ENCODE data around the gene TMEM204. TPM values are rescaled to one million over a fixed set of nuclear protein-coding genes. Genes with fewer than 3 reads are reported as not detected.

The TMEM204 gene
- total RNA-seq, 4 donors from 2014 or later: 9.4 to 22.5 (median 13.3) TPM

DNA sequence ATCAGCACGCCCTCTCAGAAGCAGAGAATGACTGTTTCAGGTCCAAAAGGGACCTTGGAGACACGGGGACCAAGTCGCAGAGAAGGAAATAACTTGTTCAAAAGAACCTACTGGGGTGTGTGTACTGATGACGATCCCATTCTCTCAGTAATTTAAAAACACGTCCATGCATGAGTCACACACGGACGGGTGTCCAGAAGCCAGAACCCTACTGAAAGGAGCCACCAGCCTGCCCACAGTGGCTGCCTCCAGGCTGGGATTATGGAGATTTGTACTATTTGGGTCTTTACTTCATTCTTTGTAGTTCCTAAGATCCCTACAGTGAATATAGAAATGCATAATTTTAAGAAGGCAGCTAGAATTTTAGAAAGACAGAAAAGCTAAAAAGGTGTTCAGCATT is 27.8 kb downstream of the TMEM204 start:
- no peak for DNase-seq
- no peak overlapping the region for H3K27ac ChIP-seq
- no peaks in the 10 kb centered on the region for H3K9me3 ChIP-seq
- H3K36me3 ChIP-seq: peaks cover 0 to 5% (median 0%) of the 10 kb centered on the region in 4 donors
- no peaks in the 10 kb centered on the region for H3K4me1 ChIP-seq
- in situ Hi-C loops (cut with MboI; ENCODE audit: low pct_ligation_motif_present in 1 of 4, low pct_unique_long_range_greater_than_20kb in 1 of 4, low sequenced_read_pairs in 3 of 4) (no loop called here), intact Hi-C loops (cut with DNase I; ENCODE audit: low total_unique reads) (no loop called here)
- no peaks in the 10 kb centered on the region for H3K27me3 ChIP-seq
- TF ChIP-seq EP300 (IDR thresholded peaks at IDR 0.05; ENCODE audit: low read depth): no peak
- TF ChIP-seq CTCF (IDR thresholded peaks at IDR 0.05): no peak
- TF ChIP-seq POLR2A (IDR thresholded peaks at IDR 0.05): no peak
- no peak for TF ChIP-seq POLR2AphosphoS5 (IDR thresholded peaks at IDR 0.05)
- H3K4me3 ChIP-seq: no peak overlapping the region
- 88% methylated on average over 3 to 7 of the region's 7 CpGs for WGBS, 2 donors (ENCODE audit: low coverage in 1 of 2)

DNA sequence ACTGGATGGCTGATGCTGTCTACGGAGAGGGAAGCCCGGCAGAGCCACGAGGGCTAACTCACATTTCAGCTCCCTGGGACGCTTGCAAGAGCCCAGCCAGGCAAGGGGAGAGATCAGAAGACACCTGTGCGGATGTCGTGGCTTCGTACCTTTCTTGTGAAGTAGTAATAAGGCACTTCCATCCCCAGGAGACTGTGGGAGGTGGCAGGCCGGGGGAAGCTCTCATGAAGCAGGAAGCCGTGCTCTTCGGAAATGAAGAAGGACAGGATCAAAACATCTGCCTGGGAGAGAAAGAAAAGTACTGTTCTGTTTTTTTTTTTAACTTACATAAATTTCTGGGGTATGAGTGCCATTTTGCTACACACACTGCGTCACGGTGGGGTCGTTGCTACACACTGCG is 28.4 kb downstream of the TMEM204 start:
- intact Hi-C loops (cut with DNase I; ENCODE audit: low total_unique reads): no loop called here
- 80 to 91% methylated on average over 1 to 14 of the region's 14 CpGs for WGBS, 2 donors (ENCODE audit: low coverage in 1 of 2)
- H3K27ac ChIP-seq: no peak overlapping the region
- no peaks in the 10 kb centered on the region for H3K27me3 ChIP-seq
- H3K4me1 ChIP-seq: no peaks in the 10 kb centered on the region
- in situ Hi-C loops (cut with MboI; ENCODE audit: low pct_ligation_motif_present in 1 of 4, low pct_unique_long_range_greater_than_20kb in 1 of 4, low sequenced_read_pairs in 3 of 4): no loop called here
- no peak for TF ChIP-seq POLR2AphosphoS5 (IDR thresholded peaks at IDR 0.05)
- no peak for TF ChIP-seq EP300 (IDR thresholded peaks at IDR 0.05; ENCODE audit: low read depth)
- no peak for TF ChIP-seq POLR2A (IDR thresholded peaks at IDR 0.05)
- TF ChIP-seq CTCF (IDR thresholded peaks at IDR 0.05): no peak
- no peak overlapping the region for H3K4me3 ChIP-seq
- H3K36me3 ChIP-seq: peaks cover 0 to 5% (median 0%) of the 10 kb centered on the region in 4 donors
- no peaks in the 10 kb centered on the region for H3K9me3 ChIP-seq
- no peak for DNase-seq

- no peak for DNase-seq
- Histone ChIP-seq H3K36me3 (no peaks in the 10 kb centered on the region), H3K4me3 (no peak overlapping the region), H3K27ac (no peak overlapping the region), H3K4me1 (no peaks in the 10 kb centered on the region), H3K9me3 (no peaks in the 10 kb centered on the region), H3K27me3 (no peaks in the 10 kb centered on the region)
- 96% methylated on average over 4 to 20 of the region's 20 CpGs for WGBS, 2 donors (ENCODE audit: low coverage in 1 of 2)
- intact Hi-C loops (cut with DNase I; ENCODE audit: low total_unique reads): no loop called here
- TF ChIP-seq POLR2AphosphoS5 (IDR thresholded peaks at IDR 0.05): no peak
- no peak for TF ChIP-seq POLR2A (IDR thresholded peaks at IDR 0.05)
- no peak for TF ChIP-seq CTCF (IDR thresholded peaks at IDR 0.05)
- no peak for TF ChIP-seq EP300 (IDR thresholded peaks at IDR 0.05; ENCODE audit: low read depth)
- in situ Hi-C loops (cut with MboI; ENCODE audit: low pct_ligation_motif_present in 1 of 4, low pct_unique_long_range_greater_than_20kb in 1 of 4, low sequenced_read_pairs in 3 of 4): no loop called here
Observed at GRCh38 chr16:1563786-1564185, 30.3 kb downstream of the TMEM204 start.

DNA sequence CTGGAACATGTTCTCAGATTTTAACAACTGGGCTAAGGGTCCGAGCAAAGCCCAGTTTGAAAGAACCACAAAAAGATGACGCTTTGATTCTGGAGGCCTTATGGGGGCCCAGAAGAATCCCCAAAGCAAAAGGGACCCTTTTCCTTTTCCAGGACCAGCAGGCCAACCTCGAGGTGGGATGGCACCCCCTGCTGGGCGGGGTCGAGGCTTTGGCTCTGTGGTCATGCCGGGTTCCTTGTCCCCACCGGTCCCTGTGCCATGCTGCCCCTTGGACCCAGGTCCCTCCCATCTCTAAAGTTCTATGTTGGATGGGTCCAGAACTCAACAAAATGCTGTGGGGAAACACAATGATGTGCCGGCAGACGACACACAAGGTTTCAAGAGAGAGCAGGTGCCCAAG is 30.9 kb downstream of the TMEM204 start:
- Histone ChIP-seq H3K27ac (peak overlapping the region in 1 of 4 donors; percentile 8), H3K36me3 (no peaks in the 10 kb centered on the region), H3K4me3 (no peak overlapping the region), H3K9me3 (no peaks in the 10 kb centered on the region), H3K27me3 (no peaks in the 10 kb centered on the region), H3K4me1 (no peaks in the 10 kb centered on the region)
- TF ChIP-seq CTCF (IDR thresholded peaks at IDR 0.05): peak in 2 of 5 experiments; percentile 10 to 14
- TF ChIP-seq EP300 (IDR thresholded peaks at IDR 0.05; ENCODE audit: low read depth): no peak
- TF ChIP-seq POLR2AphosphoS5 (IDR thresholded peaks at IDR 0.05): no peak
- no peak for TF ChIP-seq POLR2A (IDR thresholded peaks at IDR 0.05)
- intact Hi-C loops (cut with DNase I; ENCODE audit: low total_unique reads): no loop called here
- in situ Hi-C loops (cut with MboI; ENCODE audit: low pct_ligation_motif_present in 1 of 4, low pct_unique_long_range_greater_than_20kb in 1 of 4, low sequenced_read_pairs in 3 of 4): no loop called here
- whole genome bisulfite sequencing, 2 donors (ENCODE audit: low coverage in 1 of 2): 74% methylated on average over 9 of the region's 9 CpGs; no CpG with 5 or more reads in 1 of the 2 donors
- no peak for DNase-seq

Measured in transverse colon (tissue), 4 donors.